GM19468 (cell line): Measurements from ENCODE around the gene TMX4.
"Not testable (repeated sequence)": the region's sequence is repeated elsewhere in the genome, so short reads cannot be mapped to it uniquely, and the experiment has no call there.

Experiments
- ATAC-seq: cut with Tn5 transposase; IDR thresholded peaks from one replicate; pipeline ENCODE4 v1.9.1; 2021; ENCODE audit warnings: mild to moderate bottlenecking, moderate library complexity, moderate number of reproducible peaks; ENCODE audit not compliant: unreplicated experiment; ENCODE audit errors: extremely low read depth

TMX4 gene, protein sequence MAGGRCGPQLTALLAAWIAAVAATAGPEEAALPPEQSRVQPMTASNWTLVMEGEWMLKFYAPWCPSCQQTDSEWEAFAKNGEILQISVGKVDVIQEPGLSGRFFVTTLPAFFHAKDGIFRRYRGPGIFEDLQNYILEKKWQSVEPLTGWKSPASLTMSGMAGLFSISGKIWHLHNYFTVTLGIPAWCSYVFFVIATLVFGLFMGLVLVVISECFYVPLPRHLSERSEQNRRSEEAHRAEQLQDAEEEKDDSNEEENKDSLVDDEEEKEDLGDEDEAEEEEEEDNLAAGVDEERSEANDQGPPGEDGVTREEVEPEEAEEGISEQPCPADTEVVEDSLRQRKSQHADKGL

GRCh38 chr20:8019246-8019997 is at the start of gene TMX4:
Gene TMX4, minus strand, starts transcription at chr20:8019761. Its CDS starts 148 bp downstream, at chr20:8019613.
- ATAC-seq, result peak; percentile 70

DNA sequence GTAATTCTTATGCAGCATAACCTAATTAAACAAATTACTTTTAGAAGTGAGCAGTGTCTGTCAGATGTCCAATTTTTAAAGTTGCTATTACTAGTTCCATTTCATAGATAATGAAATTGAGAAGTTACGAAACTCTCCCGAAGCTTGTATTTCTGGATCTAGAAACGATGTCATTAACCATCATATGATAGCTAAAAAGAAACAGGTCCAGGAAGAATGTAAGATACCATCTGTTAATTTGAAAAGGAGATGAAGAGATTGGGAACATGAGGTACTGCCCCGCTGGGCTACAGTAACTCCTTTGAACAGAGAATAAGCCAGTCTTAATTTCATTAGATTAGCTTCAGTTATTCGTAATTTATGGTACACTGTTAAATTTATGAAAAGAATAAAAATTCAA is 47.5 kb upstream of the TMX4 start:
- ATAC-seq, result no peak

- no peak for ATAC-seq
These were observed 47.1 kb upstream of the TMX4 start for GRCh38 chr20:8066662-8067061.

GRCh38 chr20:8065691-8066090 is 46.1 kb upstream of the TMX4 start:
- ATAC-seq, result no peak

GRCh38 chr20:8062756-8063155 is 43.2 kb upstream of the TMX4 start:
- ATAC-seq, result no peak

DNA sequence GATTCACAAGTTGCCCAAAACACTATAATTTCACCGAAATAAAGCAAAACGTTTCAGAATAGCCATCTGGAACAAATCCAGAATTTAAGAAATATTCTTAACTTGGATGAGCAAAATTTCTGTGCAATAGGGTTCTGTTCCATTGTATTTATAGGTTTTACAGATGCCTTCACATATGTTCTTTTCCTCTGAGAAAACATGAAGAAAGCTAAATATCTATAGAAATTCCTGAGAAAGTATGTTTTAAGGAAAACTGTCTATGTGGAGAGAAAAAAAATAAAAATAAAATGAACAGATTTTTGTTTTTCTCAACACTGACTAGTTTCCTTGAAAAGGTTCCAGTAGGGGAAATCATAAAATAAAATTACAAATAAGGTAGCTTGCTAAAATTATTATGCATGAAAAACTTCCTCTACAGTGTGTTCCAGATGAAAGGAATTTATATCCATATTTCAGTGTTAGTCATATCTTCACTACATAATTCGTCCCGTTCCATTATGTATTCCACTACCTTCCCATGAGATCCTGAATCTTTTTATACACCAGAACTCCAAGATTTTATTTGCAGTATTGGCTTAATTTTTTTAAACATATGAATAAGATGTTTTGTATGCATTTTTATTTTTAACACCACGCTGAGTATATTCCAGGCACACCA is 42.4 kb upstream of the TMX4 start:
- no peak for ATAC-seq

GRCh38 chr20:8060977-8061376 is 41.4 kb upstream of the TMX4 start:
- ATAC-seq, result no peak

DNA sequence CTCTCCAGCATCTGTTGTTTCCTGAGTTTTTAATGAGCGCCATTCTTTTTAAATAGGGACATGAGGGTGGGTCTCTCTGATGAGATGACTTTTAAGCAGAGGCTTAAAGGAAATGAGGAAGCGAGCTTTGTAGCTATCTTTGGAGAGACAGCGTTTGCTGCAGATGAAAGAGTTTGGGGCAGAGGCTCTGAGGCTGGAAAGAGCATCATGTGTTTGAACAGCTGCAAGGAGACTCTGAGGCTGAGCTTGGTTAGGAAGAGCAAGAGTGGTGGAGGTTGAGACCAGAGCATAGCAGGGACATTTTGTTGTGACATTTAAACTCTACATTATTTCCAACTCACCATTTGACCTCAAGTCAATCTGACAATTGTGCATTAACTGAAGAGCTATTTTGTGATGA is 38.3 kb upstream of the TMX4 start:
- ATAC-seq, result no peak

- ATAC-seq, result no peak
These were observed 35.5 kb upstream of the TMX4 start for GRCh38 chr20:8055096-8055495.

DNA sequence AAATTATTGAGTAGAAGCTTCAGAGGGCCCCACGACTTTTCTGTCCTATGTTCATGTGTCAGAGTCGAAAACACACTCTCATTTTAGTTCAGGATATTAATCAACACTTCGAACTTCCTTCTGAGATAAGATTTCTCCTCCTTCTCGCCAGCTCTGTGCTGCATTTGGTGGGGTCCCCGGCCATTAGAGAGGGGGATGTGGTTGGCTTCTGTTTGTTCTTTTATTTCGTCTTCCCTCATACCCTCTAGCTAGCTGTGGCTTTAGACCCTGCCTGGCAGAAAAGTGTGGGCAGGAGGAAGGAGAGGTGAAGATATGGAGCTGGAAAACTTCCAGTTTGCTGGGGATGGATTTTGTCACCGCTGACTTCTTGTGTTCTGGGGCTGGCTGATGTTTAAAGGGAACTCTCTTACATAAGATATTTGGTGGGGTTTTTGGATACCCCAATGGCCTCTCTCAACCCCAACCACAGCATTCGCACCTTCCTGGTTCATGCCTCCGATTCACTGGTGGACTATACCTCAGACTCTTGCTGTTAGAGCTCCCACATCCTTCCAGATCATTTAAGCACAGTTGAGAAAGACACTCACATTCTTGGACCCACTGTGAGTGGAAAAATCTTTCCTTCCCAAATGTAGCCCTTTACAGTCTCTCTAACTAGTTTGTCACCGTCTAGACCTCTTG is 30.7 kb upstream of the TMX4 start:
- ATAC-seq, result no peak

- no peak for ATAC-seq
These were observed 29.7 kb upstream of the TMX4 start for GRCh38 chr20:8049310-8049709.

DNA sequence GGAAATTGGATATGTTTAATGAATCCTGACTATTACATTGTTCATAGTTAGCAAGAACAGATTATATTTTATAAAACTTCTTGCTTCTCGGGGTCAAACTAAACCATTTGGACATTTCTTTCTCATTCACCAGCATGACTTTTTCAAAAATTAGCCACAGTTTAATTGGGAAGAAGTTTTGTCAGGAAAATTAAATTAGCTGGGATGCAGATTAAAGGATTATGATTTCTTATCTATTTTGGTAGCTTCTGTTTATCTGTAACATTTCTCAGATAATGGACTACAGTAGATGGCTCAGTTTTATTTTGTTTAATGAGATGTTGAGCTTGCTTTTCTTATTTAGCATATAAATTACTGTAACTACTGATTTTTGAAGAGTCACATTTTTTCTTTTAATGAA is 26.4 kb upstream of the TMX4 start:
- ATAC-seq, result no peak

GRCh38 chr20:8043687-8044282 is 24.2 kb upstream of the TMX4 start:
- no peak for ATAC-seq

DNA sequence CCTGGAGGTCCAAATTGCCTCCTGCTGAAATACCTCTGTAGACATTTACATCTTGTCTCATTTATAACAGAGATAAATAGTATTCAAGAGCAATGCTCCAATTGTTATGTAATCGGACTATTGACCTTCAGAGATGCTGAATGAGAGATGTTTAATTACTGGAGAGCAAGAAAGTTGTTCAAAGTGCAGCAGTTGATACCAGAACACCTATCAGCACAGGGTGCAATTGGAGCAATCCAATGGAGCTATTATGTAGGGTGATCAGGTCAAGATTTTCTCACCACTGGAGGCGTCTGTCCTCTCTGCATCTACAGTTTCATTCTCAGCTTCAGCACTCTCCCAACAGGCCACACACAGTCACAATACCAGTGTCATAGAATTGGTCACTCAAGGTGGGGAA is 19.5 kb upstream of the TMX4 start:
- no peak for ATAC-seq

DNA sequence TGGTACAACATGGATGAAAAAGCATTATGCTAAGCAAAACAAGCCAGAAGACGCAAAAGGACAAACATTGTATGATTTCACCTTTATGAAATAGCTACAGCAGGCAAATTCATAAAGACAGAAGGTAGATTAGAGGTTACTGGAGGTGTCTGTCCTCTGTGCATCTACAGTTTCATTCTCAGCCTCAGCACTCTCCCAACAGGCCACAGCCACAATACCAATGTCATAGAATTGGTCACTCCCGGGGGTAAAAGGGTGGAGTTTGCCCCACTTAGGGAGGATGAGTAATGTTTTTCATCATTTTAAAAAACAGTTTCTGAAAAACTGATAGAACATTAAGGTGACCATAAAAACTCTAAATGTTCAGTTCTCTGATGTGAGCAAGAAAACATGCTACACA is 17.2 kb upstream of the TMX4 start:
- ATAC-seq, result no peak

DNA sequence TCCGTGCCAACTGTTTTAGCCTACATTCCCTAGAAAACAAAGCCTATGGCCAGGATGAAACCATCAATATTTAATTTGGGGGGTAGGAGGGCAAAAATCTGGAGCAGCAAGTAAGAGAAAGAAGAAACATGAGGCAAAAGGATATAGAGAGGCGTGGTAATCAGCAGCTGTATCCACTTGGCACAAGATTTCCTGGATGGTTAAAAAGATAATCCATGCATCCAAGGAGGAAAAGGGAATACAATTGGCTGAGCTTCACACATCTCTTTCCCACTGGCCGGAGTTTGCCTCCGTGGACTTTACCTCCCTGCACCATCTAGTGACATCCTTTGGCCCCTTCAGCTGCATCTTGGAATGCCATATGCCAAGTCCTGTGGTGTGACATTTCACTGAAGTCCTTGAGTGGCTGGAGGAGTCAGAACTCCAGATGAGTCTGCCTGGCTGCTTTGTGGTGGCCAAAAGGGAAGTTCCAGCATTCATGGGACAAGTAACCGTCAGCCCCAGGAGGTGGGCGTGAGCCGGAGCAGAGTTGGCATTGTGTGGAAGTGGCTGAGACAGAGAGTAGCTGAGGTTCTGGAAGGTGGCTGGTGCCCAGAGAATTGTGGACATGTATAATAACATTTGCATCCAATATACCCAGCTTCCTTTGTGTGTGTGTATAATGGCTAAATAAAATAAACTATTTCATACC is 13.7 kb upstream of the TMX4 start:
- ATAC-seq, result no peak

DNA sequence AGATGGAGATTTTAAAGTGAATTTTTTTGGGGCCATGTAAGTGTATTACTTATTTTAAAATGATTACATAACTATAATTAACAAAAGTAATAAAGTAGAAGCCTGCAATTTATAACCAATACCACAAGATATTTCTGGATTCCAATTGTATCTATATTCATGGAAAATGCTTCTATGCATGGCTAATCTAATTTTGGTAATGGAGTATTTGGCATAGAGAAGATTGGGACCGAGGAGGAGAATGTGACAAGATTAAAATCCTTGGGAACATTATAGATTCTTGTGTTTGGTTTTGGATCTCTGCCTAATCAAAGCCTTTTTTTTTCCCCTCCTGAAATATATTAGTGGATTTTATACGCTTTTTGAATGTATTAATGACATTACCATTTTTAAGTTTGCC is 12.9 kb upstream of the TMX4 start:
- no peak for ATAC-seq

- ATAC-seq, result not testable (repeated sequence)
These were observed 12.0 kb upstream of the TMX4 start for GRCh38 chr20:8031539-8031938.

- no peak for ATAC-seq
These were observed 2.1 kb upstream of the TMX4 start for GRCh38 chr20:8021541-8022269.
